Bone marrow (tissue), 2 donors: ENCODE data around the gene EGR1.

Source experiments
- DNase-seq, 2 donors: peaks; one replicate each; lab custom pipeline; 2025; lab: John Stamatoyannopoulos, UW

EGR1 gene

GRCh38 chr5:138453590-138453989 lies 11.7 kb upstream of the EGR1 start:
- DNase-seq = no peak

GRCh38 chr5:138454121-138454520 lies 11.2 kb upstream of the EGR1 start:
- DNase-seq = no peak

GRCh38 chr5:138455232-138455930 lies 9.9 kb upstream of the EGR1 start:
- DNase-seq = no peak

DNA sequence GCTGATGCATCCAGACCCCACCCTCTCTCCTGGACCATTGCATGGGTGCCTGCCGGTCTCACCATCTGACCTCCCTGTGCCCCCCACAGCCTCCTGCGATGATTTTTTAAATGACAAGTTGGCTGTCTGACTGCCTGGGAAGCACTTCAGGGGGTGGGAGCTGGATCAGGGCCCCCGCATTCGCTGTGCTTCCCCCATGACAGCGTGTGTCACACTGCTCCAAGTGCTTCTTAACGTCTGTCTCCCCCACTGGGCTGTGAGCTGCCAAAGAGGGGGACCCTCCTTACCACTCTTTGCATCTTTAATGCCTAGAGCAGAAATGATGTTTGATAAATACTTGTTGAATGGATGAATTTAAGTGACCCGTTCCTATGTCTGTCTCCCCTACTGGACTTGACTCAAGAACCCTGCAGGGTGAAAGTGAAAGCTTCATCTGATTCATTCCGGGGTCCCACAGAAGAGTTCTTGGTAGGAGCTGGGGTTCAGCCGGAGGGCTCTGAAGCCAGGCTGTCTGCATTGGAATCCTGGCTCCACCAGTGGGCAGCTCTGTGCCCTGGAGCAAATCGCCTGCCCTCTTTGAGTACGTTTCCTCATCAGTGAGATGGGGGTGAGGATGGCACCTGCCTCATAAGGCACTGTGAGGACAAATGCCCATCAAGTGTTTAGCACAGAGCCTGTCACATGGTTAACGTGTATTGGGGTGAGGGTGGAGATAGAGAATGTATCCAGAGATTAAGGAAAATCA lies 7.6 kb upstream of the EGR1 start:
- DNase-seq = no peak

GRCh38 chr5:138458384-138458783 lies 6.9 kb upstream of the EGR1 start:
- DNase-seq = no peak

- DNase-seq = no peak
Measured at GRCh38 chr5:138458856-138459255, 6.4 kb upstream of the EGR1 start.

- DNase-seq = peak; percentile 19 to 56
Measured at GRCh38 chr5:138459311-138459933, 5.9 kb upstream of the EGR1 start.

GRCh38 chr5:138460032-138460693 lies 5.1 kb upstream of the EGR1 start:
- no peak for DNase-seq

- DNase-seq = no peak
Measured at GRCh38 chr5:138461343-138462125, 3.7 kb upstream of the EGR1 start.

DNA sequence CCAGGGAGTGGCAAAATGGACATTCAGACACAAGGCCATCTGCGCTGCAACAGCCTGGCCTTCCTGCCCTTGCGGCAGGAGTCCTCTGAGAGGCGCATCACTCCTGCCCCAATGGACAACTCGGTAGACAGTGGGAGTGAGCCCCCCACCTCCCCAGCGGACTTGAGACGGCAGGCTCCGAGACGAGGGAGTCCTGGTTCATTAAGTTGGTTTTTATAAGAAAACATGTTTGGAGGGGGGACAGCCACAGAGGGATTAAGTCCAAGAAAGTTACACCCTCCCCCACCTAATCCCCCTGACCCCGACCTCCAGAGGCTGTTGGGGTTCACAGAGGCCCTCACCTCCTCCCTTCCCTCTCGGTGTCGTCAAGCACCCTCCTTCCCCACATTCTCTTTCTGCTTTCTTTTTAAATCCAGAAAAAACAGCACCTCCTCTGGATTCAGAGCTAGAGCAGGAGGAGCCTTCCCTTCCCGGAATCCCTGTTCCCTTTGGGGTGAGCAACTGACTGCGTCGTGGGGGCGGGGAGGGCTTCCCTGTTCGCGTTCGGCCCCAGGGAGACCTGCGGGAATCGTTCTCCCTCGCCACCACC lies 1.8 kb upstream of the EGR1 start:
- DNase-seq = no peak

DNA sequence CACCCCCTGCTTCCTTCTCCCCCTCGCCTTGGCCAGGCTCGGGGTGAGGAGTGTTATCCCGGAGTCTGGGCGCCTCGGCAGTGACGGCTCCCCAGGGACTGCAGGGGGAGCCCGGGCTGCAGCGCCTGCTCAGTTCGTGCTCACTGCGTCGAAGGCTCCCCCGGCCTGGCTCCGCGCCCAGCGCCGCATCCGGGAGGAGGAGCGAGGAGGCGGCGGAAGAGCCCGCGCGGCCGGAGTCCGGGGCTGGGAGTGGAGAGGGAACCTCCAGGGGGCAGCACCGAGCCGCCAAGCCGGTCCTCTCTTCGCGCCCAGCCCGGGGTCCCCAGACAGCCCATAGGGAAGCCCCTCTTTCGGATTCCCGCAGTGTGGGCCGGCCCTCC lies 1.3 kb upstream of the EGR1 start:
- DNase-seq = peak; percentile 89 to 96

DNA sequence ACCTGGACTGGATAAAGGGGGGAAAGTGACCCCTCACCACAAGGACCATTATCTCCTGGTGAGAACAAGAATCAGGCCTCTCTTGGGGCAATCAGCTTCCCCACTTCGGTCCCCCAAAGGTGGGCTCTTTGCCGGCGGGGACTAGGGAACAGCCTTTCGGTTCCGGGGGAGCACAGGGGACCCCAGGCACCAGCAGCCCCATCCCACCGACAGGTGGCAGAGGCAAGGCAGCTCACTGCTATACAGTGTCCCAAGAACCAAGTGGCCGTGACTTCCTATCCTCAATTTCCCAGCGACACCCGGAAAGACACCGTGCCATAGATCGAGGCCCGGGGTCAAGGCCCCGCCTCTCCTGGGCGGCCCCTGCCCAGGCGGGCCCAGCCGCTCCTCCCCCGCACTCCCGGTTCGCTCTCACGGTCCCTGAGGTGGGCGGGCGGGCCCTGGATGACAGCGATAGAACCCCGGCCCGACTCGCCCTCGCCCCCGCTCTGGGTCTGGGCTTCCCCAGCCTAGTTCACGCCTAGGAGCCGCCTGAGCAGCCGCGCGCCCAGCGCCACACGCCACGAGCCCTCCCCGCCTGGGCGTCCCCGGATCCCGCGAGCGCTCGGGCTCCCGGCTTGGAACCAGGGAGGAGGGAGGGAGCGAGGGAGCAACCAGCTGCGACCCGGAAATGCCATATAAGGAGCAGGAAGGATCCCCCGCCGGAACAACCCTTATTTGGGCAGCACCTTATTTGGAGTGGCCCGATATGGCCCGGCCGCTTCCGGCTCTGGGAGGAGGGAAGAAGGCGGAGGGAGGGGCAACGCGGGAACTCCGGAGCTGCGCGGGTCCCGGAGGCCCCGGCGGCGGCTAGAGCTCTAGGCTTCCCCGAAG lies 655 bp upstream of the EGR1 start:
- peak; percentile 94 to 100 for DNase-seq

GRCh38 chr5:138466125-138466899 lies 1.0 kb downstream of the EGR1 start:
- no peak for DNase-seq

DNA sequence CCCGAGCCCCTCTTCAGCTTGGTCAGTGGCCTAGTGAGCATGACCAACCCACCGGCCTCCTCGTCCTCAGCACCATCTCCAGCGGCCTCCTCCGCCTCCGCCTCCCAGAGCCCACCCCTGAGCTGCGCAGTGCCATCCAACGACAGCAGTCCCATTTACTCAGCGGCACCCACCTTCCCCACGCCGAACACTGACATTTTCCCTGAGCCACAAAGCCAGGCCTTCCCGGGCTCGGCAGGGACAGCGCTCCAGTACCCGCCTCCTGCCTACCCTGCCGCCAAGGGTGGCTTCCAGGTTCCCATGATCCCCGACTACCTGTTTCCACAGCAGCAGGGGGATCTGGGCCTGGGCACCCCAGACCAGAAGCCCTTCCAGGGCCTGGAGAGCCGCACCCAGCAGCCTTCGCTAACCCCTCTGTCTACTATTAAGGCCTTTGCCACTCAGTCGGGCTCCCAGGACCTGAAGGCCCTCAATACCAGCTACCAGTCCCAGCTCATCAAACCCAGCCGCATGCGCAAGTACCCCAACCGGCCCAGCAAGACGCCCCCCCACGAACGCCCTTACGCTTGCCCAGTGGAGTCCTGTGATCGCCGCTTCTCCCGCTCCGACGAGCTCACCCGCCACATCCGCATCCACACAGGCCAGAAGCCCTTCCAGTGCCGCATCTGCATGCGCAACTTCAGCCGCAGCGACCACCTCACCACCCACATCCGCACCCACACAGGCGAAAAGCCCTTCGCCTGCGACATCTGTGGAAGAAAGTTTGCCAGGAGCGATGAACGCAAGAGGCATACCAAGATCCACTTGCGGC lies 1.8 kb downstream of the EGR1 start:
- DNase-seq = no peak

DNA sequence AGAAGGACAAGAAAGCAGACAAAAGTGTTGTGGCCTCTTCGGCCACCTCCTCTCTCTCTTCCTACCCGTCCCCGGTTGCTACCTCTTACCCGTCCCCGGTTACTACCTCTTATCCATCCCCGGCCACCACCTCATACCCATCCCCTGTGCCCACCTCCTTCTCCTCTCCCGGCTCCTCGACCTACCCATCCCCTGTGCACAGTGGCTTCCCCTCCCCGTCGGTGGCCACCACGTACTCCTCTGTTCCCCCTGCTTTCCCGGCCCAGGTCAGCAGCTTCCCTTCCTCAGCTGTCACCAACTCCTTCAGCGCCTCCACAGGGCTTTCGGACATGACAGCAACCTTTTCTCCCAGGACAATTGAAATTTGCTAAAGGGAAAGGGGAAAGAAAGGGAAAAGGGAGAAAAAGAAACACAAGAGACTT lies 2.4 kb downstream of the EGR1 start:
- no peak for DNase-seq

DNA sequence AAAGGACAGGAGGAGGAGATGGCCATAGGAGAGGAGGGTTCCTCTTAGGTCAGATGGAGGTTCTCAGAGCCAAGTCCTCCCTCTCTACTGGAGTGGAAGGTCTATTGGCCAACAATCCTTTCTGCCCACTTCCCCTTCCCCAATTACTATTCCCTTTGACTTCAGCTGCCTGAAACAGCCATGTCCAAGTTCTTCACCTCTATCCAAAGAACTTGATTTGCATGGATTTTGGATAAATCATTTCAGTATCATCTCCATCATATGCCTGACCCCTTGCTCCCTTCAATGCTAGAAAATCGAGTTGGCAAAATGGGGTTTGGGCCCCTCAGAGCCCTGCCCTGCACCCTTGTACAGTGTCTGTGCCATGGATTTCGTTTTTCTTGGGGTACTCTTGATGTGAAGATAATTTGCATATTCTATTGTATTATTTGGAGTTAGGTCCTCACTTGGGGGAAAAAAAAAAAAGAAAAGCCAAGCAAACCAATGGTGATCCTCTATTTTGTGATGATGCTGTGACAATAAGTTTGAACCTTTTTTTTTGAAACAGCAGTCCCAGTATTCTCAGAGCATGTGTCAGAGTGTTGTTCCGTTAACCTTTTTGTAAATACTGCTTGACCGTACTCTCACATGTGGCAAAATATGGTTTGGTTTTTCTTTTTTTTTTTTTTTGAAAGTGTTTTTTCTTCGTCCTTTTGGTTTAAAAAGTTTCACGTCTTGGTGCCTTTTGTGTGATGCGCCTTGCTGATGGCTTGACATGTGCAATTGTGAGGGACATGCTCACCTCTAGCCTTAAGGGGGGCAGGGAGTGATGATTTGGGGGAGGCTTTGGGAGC lies 3.1 kb downstream of the EGR1 start:
- DNase-seq = no peak

DNA sequence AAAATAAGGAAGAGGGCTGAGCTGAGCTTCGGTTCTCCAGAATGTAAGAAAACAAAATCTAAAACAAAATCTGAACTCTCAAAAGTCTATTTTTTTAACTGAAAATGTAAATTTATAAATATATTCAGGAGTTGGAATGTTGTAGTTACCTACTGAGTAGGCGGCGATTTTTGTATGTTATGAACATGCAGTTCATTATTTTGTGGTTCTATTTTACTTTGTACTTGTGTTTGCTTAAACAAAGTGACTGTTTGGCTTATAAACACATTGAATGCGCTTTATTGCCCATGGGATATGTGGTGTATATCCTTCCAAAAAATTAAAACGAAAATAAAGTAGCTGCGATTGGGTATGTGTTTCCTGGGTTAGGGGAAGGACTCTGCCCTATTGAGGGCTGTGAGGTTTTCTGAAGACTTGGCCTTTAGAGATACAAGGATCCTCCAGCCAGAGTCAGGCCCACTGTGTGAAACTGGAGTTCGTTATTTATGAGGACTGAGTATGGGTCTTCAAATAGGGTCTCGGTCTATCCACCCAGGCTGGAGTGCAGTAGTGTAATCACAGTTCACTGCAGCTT lies 3.8 kb downstream of the EGR1 start:
- no peak for DNase-seq
